HG03342 (cell line): ENCODE results near the gene MTHFD1.

ENCODE experiments used
- ATAC-seq: cut with Tn5 transposase; IDR thresholded peaks from one replicate; pipeline ENCODE4 v1.9.1; 2021; ENCODE audit warnings: mild to moderate bottlenecking, moderate library complexity; ENCODE audit not compliant: unreplicated experiment

The MTHFD1 gene

DNA sequence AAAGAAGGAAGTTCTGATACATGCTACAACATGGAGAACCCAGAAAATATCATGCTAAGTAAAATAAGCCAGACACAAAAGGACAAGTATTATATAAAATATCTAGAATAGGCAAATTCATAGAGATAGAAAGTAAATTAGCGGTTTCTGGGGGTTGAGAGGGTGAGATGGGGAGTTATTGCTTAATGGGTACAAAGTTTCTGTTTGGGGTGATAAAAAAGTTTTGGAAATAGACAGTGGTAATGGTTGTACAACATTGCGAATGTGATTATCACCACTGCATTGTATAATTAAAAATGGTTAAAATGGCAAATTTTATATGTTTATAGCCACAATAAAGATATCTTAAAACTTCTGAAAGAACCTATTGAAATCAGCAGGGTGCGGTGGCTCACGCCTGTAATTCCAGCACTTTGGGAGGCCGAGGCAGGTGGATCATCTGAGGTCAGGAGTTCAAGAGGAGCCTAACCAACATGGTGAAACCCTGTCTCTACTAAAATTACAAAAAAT lies 100.5 kb downstream of the MTHFD1 start:
- no peak for ATAC-seq

DNA sequence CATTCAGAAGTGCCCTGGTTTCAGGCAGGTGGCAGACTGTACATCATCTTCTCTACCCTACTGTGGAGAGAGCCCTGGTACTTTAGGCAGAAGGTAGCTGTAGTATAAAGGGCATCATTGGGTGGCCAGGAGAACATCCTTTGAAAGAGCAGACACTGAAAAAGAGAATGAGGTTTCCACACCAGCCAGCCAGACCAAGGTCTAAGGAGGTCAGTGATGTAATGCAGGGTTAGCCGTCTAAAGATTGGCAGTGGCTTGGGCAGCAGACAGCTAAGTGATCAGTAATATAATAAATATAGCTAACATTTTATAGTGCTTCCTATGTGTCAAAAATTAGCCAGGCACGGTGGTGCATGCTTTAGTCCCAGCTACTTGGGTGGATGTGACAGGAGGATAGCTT lies 103.5 kb downstream of the MTHFD1 start:
- no peak for ATAC-seq

DNA sequence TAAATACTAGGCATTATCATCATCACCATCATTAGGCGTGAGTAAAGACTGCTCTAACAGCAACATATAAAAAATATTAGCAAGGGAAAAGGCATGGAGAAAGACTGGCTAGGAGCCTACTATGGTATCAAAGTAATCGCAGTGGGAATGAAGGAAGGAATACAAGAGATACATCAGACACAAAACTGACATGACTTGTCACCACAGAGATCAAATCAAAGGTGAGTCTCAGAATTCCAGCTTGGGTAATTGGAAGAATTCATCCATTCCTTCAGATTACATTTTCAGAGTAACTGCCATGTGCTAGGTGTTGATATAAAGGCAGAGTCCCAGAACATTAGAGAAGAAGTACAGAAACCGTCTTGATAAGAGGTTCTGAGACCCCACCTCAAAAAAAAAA lies 105.3 kb downstream of the MTHFD1 start:
- ATAC-seq, result no peak

DNA sequence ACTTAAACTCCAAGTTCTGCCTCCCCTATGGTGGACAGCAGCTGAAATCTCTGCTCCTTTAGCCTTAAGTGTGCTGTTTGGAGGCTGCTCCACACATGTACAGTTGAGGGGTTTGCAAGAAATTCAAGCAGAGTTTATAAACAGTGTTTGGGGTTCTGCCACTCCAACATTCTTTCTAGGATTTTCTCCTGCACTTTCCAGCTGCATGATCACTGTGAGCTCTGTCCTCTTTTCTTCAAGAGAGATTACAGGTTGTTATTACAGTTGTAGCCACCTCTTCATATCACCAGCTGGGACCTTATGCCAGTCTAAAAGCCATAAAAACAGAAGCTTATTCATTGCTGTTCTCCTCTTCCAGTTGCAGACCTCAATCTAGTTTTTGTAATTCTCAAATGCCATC lies 107.1 kb downstream of the MTHFD1 start:
- ATAC-seq, result no peak

DNA sequence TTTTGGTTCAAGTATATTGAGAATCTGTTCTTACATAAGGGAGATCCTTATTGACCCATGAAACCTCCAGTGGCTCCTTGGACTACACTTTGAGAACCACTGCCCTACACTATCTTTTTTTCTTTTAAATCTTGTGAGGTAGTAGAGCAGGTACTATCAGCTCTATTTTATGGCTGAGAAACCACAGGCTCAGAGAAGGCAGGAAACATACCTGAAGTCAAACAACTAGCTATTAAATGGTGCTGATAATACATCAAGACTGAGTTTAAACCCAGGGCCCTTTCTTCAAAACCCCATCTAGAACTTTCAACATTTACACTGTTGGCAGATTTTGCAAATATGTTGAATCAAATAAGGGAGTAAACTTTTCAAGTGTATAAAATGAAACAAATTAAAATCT lies 108.6 kb downstream of the MTHFD1 start:
- ATAC-seq, result no peak

DNA sequence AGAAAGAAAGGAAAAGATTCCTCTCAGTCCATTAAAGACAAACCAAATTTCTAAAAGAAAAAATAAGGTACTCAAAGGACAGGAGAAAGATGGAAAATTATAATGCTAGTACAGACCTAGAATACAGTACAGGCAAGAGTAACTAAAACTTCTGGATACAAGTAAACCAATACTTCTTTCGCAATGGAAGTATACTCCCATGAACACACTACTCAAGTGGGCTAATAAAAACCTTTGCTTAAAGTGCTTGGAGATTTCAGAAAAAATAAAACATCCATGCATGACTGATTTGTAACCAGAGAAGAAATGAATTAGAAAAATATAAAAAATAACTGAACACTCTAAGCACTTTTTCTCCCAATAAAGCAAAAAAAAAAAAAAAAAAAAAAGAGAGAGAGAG lies 111.9 kb downstream of the MTHFD1 start:
- ATAC-seq, result no peak

DNA sequence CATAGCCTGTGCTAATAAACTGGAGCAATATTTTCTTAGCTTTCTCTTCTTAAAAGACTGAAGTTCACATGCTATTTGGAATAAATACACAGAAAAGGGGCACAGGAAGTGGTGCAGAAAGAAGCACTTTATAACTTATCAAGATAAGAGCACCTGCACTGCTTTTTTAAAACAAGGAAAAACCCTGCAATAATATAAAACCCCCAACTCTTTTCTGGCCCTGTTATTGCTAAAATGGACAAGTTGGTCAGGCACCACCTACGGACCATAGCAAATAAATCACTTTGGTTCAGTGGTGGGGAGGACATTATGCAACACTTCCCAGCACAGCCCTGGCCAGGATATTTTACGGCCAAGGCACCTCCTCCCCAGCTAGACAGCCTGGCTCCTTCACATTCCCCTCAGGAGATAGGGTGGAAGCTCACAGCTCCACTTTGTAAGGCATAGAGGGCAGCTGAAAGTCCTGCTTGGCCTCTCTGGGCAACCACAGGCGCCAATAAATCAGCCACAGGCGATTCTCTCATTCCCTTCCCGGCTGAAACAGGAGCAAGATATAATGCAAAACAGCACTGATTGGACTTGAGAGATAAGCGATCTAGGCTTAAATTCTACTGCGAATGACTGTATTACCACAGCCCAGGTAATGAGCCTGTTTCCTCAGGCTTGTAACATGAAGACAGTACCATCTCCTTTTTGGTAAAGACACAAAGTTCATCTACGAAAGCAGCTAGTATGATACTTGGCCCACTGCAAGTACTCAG lies 113.4 kb downstream of the MTHFD1 start:
- ATAC-seq, result no peak

DNA sequence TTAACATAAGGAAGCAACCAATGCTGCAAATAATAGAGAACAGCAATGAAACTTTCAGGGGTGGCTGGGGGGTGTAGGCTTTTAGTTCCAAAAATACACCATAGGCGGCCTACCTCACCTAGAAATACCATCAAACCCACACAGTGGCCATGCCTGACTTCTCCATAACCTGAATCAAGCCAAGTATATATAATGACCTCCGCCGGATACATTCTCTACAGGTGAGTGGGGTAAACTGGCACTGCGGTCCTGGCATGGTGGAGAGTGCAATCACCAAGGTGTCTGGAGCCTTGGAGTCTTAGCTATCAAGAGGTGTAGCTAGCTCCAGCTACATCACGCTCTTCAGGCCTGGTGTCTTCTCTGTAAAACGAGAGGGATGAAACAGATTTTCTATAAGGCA lies 114.3 kb downstream of the MTHFD1 start:
- no peak for ATAC-seq

DNA sequence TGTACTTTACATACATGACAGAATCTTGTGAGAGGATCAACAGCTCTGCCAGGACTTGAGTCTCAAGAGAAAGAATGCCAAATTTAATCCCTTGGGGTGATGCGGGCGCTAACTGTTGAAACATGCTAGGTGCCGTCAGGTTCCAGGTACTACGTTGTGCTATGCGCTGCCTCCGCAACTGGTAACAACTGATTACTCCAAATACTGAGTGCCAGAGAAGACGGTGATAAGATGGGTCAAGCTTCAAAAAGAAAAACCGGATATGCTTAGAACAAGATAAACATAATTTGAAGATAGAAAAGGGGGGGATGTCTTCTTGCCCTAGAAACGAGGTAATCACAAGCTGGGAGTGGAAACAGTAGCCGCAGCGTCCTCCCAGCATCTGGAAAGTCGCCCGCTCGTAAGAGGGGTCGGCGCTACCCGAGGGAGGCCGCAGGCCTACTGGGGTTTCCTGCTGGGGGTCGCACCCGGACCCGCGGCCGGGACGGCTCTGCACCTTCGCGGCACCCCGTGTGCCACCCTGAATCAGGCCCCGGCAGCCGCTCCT lies 114.8 kb downstream of the MTHFD1 start:
- peak; percentile 5 for ATAC-seq

DNA sequence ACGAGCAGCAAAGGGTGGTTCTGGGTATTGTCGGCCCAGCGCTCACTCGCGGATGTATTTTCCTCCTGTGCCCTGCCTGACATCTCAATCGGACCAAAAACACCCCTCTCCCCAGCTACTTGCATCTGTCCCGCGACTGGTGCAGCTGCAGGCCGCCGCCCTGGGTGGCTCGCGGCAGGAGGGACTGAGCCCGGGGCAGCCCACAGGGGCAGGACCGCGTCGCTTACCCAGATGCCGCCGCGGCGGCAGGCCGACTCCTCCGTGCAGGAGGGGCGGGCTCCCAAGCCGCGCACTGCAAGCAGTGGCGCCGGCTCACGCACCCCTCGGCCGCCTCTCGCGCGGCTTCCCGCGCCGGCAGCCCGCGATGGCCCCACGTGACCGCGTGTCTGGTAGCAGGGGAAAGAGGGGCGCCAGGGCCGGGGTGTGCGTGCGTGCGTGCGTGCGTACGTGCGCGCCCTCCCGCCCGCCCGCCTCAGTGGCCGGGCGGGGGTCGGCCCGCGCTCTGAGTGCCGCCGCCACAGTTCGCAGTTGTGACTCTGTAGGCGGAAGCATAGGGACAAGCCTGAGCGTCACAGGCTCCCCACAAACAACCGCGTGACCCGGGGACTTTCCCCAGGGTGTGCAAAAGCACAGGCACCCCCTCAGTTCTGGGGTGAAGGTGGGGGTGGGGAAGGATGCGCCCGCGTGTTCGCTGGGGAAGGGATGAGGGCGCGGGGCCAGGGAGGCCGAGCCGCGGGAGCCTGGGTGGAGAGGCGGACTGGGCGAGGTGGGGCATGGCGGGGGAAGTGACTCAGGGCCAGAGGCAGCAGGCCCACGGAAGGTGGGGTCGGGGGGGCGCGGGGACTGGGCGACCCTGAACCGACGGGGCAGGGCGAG lies 115.5 kb downstream of the MTHFD1 start, which contains the start of gene ZBTB25:
Gene ZBTB25, minus strand, starts transcription at position 405 of the 876 bp plus-strand sequence. CDS start 13,305 bp downstream, outside the sequence.
- ATAC-seq, result peak; percentile 64

DNA sequence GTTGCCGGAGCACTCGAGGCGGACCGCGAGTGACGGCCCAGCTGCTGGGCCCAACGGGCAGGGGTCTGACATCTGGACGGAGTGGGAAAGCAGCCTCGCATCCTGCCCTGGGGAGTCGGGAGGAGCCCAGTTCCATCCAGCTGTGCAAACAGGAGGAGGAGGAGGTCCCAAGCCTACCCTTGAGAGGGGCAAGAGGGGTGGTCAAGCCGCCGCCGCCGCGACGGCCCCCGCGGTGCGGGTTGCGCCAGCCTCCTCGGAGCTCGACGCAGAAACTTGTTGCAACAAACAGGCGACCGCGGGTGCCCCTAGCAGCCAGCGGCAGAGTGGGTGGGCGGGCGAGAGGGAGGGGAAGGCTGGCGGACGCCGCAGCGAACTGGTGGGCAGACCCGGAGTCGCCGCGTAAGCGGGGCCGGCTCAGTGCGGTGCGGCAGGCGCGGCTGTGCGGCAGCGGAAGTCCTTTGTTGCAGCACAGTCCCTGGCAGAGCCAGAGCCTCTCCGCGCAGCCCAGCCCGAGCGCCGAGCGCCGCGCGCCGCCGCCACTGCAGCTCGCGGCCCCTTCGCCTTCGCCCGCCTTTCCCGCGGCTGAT lies 116.2 kb downstream of the MTHFD1 start, which contains the start of gene ZBTB1:
Gene ZBTB1, plus strand, starts transcription at position 461 of the 587 bp plus-strand sequence. CDS start 16,735 bp downstream, outside the sequence.
- no peak for ATAC-seq

DNA sequence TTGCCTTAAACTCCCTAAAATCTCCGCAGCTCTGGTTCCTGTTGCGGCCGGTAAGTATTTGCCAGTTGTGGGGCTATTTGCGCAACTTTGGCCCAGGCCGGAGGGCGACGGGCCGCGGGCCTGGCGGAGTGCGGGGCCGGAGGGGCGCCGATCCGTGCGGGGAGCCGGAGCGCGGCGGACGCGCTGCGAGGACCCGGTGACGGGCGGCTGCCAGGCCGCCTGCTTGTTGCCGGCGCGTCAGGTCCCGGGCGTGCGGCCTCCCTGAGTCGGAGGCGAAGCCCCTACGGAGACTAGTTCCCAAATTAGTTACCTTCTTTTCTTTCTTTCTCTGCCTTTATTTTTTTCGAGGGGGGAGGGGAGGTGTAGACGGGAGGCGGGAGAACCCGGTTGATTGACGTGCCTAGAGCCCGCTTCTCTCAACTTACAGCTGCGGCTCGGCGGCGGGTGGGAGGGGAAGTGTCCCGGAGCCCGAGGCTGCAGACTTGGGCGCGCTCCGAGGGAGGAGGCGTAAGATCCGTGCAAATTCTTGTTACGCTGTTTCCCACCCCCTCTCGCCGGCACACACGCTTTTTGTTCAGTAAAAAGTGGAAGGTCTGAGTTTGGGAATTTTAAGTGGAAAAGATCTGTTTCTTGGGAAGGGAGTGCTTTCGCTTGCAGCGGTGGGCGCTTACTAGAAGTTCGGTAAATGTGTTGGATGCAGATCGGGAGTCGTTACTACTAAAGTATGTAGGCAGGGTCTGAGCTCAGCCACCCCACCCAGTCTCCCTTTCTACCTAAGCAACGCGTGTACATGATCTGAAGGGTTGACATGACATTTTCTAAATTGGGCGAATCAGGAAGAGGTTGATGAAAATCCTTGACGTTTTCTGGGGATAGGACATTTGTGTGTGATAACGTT lies 117.0 kb downstream of the MTHFD1 start:
- peak; percentile 25 for ATAC-seq

DNA sequence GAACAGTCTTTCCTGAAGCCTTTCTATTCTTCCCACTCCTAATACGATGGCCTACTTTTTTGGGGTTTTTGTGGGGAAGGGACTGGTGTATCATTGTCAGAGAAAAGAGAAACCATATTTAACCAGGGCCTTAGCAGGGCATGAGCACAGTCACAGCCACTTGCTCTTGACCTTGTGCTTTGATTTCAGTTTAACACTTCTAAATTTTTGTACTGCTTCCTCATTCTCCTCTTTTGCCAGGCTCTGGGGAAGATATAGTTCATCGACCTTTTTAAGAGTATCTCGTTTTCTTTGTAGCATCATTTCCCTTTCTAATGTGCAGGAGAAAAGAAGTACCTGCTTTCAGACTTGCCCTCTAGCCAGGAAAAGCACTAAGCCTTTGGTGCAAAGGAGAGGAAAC lies 118.6 kb downstream of the MTHFD1 start:
- ATAC-seq, result no peak

DNA sequence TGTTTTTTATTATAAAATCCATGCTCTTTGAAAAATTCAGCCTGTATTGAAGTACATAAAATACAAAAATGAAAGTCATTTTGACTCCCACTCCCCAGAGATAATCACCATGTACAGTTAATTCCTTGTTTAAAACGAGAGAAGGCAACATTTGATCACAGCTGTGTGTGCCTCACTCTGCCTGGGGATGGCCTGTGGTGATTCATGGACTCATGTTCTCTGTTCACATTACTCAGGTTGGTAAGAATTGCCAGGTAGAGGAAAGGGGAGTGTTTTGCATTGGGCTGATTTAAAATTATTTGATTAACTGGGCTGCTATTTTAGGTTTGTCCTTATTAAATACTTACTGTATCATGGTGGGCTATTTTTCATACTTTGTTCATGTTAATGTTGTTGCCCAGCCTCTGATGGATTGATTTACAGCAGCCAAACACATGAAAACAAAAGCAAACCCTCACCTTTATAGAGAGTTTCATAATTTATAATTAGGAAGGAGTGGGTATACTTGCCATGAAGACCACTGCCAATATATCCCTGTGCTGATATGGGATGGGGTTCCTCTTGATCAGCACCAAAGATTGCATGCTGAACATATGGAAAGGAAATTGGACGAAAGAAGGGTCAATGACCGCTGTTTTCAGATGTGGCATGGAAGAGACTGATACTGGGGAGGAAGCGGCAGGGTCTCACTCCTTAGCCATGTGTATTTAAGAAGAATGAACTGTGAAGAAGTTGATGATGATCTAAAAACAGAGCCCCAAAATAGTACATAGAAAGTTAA lies 119.4 kb downstream of the MTHFD1 start:
- ATAC-seq, result no peak

DNA sequence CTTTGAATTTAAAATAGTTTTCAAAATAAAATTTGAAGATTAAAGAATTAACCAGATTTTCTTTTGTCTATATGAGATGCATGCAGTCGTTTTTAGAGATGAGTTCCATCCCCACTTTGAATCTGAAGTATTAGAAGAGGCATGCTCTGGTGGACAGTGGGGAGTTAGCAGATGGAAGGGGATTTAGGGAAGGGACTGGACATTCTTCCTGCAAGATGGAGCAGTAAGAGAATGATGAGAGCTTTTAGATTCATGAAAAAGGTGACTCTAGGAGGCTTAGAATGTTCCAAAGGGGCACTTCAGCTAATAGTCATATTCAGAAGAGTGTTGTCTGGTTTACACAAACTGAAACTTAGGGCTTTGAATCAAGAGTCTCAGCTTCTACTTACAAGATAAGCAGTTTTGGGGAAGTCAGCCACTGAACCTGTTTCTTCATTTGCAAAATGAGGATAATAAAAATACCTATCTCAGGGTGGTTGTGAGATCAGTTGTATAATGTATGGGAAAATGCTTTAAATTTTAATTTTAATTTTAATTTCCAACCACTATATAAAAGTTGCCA lies 120.1 kb downstream of the MTHFD1 start:
- ATAC-seq, result peak; percentile 10

DNA sequence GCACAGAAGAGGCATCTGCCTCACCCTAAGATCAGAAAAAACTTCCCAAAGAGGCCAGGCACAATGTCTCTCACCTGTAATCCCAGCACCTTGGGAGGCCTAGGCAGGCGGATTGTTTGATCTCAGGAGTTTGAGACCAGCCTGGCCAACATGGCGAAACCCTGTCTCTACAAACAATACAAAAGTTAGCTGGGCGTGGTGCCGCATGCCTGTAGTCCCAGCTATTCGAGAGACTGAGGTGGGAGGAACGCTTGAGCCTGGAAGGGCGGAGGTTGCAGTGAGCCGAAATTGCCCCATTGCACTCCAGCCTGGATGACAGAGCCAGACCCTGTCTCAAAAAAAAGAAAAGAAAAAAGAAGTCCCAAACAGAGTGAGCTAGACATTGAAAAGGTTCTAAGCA lies 120.9 kb downstream of the MTHFD1 start:
- no peak for ATAC-seq
